ENCODE measurements around the gene RNF227.
A peak's percentile ranks its signal among the peaks of the same experiment; 100 is the strongest.

The RNF227 gene

GRCh38 chr17:7945651-7946050, 29.6 kb upstream of the RNF227 start:
- Histone ChIP-seq H3K4me3 (ENCODE audit: low read length) (no peak overlapping the region), H3K9ac (ENCODE audit: low read depth, low read length) (no peak overlapping the region)
- WGBS, result 84% methylated on average over 7 of the region's 7 CpGs

GRCh38 chr17:7944326-7944725, 28.2 kb upstream of the RNF227 start:
- H3K4me1 ChIP-seq (ENCODE audit: insufficient read depth, low read length), result no peaks in the 10 kb centered on the region
- H3K27ac ChIP-seq (ENCODE audit: low read depth, low read length), result no peak overlapping the region
- H3K4me3 ChIP-seq (ENCODE audit: low read length), result no peak overlapping the region
- no peaks in the 10 kb centered on the region for H3K9me3 ChIP-seq (ENCODE audit: insufficient read depth, low read depth, low read length)
- 95% methylated on average over 9 of the region's 9 CpGs for WGBS
- no peaks in the 10 kb centered on the region for H3K27me3 ChIP-seq (ENCODE audit: insufficient read depth, low read length)
- no peak overlapping the region for H3K9ac ChIP-seq (ENCODE audit: low read depth, low read length)
- peaks cover 88% of the 10 kb centered on the region for H3K36me3 ChIP-seq (ENCODE audit: insufficient read depth, low read length)

More at GRCh38 chr17:7945651-7946050, 29.6 kb upstream of the RNF227 start:
- Histone ChIP-seq H3K36me3 (ENCODE audit: insufficient read depth, low read length) (peaks cover 80% of the 10 kb centered on the region), H3K27ac (ENCODE audit: low read depth, low read length) (no peak overlapping the region), H3K27me3 (ENCODE audit: insufficient read depth, low read length) (no peaks in the 10 kb centered on the region), H3K4me1 (ENCODE audit: insufficient read depth, low read length) (no peaks in the 10 kb centered on the region), H3K9me3 (ENCODE audit: insufficient read depth, low read depth, low read length) (no peaks in the 10 kb centered on the region)

GRCh38 chr17:7943291-7943690, 27.2 kb upstream of the RNF227 start:
- Histone ChIP-seq H3K4me3 (ENCODE audit: low read length) (no peak overlapping the region), H3K9me3 (ENCODE audit: insufficient read depth, low read depth, low read length) (no peaks in the 10 kb centered on the region), H3K27ac (ENCODE audit: low read depth, low read length) (no peak overlapping the region), H3K9ac (ENCODE audit: low read depth, low read length) (no peak overlapping the region), H3K36me3 (ENCODE audit: insufficient read depth, low read length) (peaks cover 83% of the 10 kb centered on the region), H3K4me1 (ENCODE audit: insufficient read depth, low read length) (no peaks in the 10 kb centered on the region), H3K27me3 (ENCODE audit: insufficient read depth, low read length) (no peaks in the 10 kb centered on the region)
- WGBS, result 92% methylated on average over 13 of the region's 13 CpGs

- no peak overlapping the region for H3K27ac ChIP-seq (ENCODE audit: low read depth, low read length)
- H3K9me3 ChIP-seq (ENCODE audit: insufficient read depth, low read depth, low read length), result no peaks in the 10 kb centered on the region
- no peaks in the 10 kb centered on the region for H3K27me3 ChIP-seq (ENCODE audit: insufficient read depth, low read length)
- H3K9ac ChIP-seq (ENCODE audit: low read depth, low read length), result no peak overlapping the region
- no peak overlapping the region for H3K4me3 ChIP-seq (ENCODE audit: low read length)
- peaks cover 78% of the 10 kb centered on the region for H3K36me3 ChIP-seq (ENCODE audit: insufficient read depth, low read length)
- no peaks in the 10 kb centered on the region for H3K4me1 ChIP-seq (ENCODE audit: insufficient read depth, low read length)
- 96% methylated on average over 6 of the region's 6 CpGs for WGBS
These were observed 24.7 kb upstream of the RNF227 start for GRCh38 chr17:7940743-7941142.

GRCh38 chr17:7940034-7940433, 23.9 kb upstream of the RNF227 start:
- H3K27me3 ChIP-seq (ENCODE audit: insufficient read depth, low read length), result no peaks in the 10 kb centered on the region
- H3K27ac ChIP-seq (ENCODE audit: low read depth, low read length), result no peak overlapping the region
- peaks cover 74% of the 10 kb centered on the region for H3K36me3 ChIP-seq (ENCODE audit: insufficient read depth, low read length)
- H3K9ac ChIP-seq (ENCODE audit: low read depth, low read length), result no peak overlapping the region
- no peaks in the 10 kb centered on the region for H3K9me3 ChIP-seq (ENCODE audit: insufficient read depth, low read depth, low read length)
- 94% methylated on average over 4 of the region's 4 CpGs for WGBS
- no peak overlapping the region for H3K4me3 ChIP-seq (ENCODE audit: low read length)
- no peaks in the 10 kb centered on the region for H3K4me1 ChIP-seq (ENCODE audit: insufficient read depth, low read length)

- H3K36me3 ChIP-seq (ENCODE audit: insufficient read depth, low read length), result peaks cover 43% of the 10 kb centered on the region
- no peaks in the 10 kb centered on the region for H3K9me3 ChIP-seq (ENCODE audit: insufficient read depth, low read depth, low read length)
- H3K4me1 ChIP-seq (ENCODE audit: insufficient read depth, low read length), result peaks cover 7% of the 10 kb centered on the region
- H3K27me3 ChIP-seq (ENCODE audit: insufficient read depth, low read length), result no peaks in the 10 kb centered on the region
- H3K27ac ChIP-seq (ENCODE audit: low read depth, low read length), result no peak overlapping the region
- no peak overlapping the region for H3K4me3 ChIP-seq (ENCODE audit: low read length)
- no peak overlapping the region for H3K9ac ChIP-seq (ENCODE audit: low read depth, low read length)
These were observed 19.8 kb upstream of the RNF227 start for GRCh38 chr17:7935859-7936258.

GRCh38 chr17:7932949-7933348, 16.9 kb upstream of the RNF227 start:
- 11% methylated on average over 16 of the region's 16 CpGs for WGBS

GRCh38 chr17:7932483-7932891, 16.4 kb upstream of the RNF227 start:
- Histone ChIP-seq H3K4me3 (ENCODE audit: low read length) (peak overlapping the region; percentile 72), H3K4me1 (ENCODE audit: insufficient read depth, low read length) (peaks cover 7% of the 10 kb centered on the region), H3K9ac (ENCODE audit: low read depth, low read length) (peak overlapping the region; percentile 61), H3K9me3 (ENCODE audit: insufficient read depth, low read depth, low read length) (no peaks in the 10 kb centered on the region), H3K27ac (ENCODE audit: low read depth, low read length) (no peak overlapping the region), H3K36me3 (ENCODE audit: insufficient read depth, low read length) (peaks cover 21% of the 10 kb centered on the region), H3K27me3 (ENCODE audit: insufficient read depth, low read length) (peaks cover 21% of the 10 kb centered on the region)
- 1% methylated on average over 17 of the region's 17 CpGs for WGBS

More at GRCh38 chr17:7932949-7933348, 16.9 kb upstream of the RNF227 start:
- Histone ChIP-seq H3K27ac (ENCODE audit: low read depth, low read length) (no peak overlapping the region), H3K4me1 (ENCODE audit: insufficient read depth, low read length) (peaks cover 7% of the 10 kb centered on the region), H3K4me3 (ENCODE audit: low read length) (peak overlapping the region; percentile 72), H3K9me3 (ENCODE audit: insufficient read depth, low read depth, low read length) (no peaks in the 10 kb centered on the region), H3K36me3 (ENCODE audit: insufficient read depth, low read length) (peaks cover 21% of the 10 kb centered on the region), H3K9ac (ENCODE audit: low read depth, low read length) (peak overlapping the region; percentile 61), H3K27me3 (ENCODE audit: insufficient read depth, low read length) (peaks cover 17% of the 10 kb centered on the region)

- WGBS, result under 1% methylated on average over 55 of the region's 55 CpGs
- H3K9ac ChIP-seq (ENCODE audit: low read depth, low read length), result peak within 1 kb of the TSS; percentile 61
- H3K27me3 ChIP-seq (ENCODE audit: insufficient read depth, low read length), result peaks cover 27% of the 10 kb centered on the region
- H3K36me3 ChIP-seq (ENCODE audit: insufficient read depth, low read length), result peaks cover 17% of the 10 kb centered on the region
- no peak within 1 kb of the TSS; the same call in 1 of the 2 replicates for H3K27ac ChIP-seq (ENCODE audit: low read depth, low read length)
- no peaks in the 10 kb centered on the region for H3K9me3 ChIP-seq (ENCODE audit: insufficient read depth, low read depth, low read length)
- peak within 1 kb of the TSS; percentile 72 for H3K4me3 ChIP-seq (ENCODE audit: low read length)
- peaks cover 7% of the 10 kb centered on the region for H3K4me1 ChIP-seq (ENCODE audit: insufficient read depth, low read length)
These were observed 15.8 kb upstream of the RNF227 start, which contains the start of the genes CNTROB and TRAPPC1 for GRCh38 chr17:7931709-7932482. Gene CNTROB, plus strand, starts transcription at chr17:7932206. Its CDS starts 874 bp downstream, at chr17:7933080. Gene TRAPPC1, minus strand, starts transcription at chr17:7931946. Its CDS starts 117 bp downstream, at chr17:7931829.

GRCh38 chr17:7930841-7931631, 14.9 kb upstream of the RNF227 start:
- Histone ChIP-seq H3K27me3 (ENCODE audit: insufficient read depth, low read length) (peaks cover 36% of the 10 kb centered on the region), H3K27ac (ENCODE audit: low read depth, low read length) (no peak overlapping the region), H3K36me3 (ENCODE audit: insufficient read depth, low read length) (peaks cover 8% of the 10 kb centered on the region; the same call in 1 of the 2 replicates), H3K4me1 (ENCODE audit: insufficient read depth, low read length) (peaks cover 7% of the 10 kb centered on the region), H3K9ac (ENCODE audit: low read depth, low read length) (0 out of 2 replicates have a peak overlapping the region, but pooled peaks have one; percentile 49), H3K9me3 (ENCODE audit: insufficient read depth, low read depth, low read length) (no peaks in the 10 kb centered on the region), H3K4me3 (ENCODE audit: low read length) (peak overlapping the region; percentile 72)
- WGBS, result 39% methylated on average over 20 of the region's 20 CpGs
